ENCODE measurements around the gene CDK2AP2.

Gene CDK2AP2

GRCh38 chr11:67504005-67504949 is 3.7 kb downstream of the CDK2AP2 start:
- no peak for DNase-seq (ENCODE audit: low read depth in 2 of 3, low spot score in 2 of 3)

- no peak for DNase-seq (ENCODE audit: low read depth in 2 of 3, low spot score in 2 of 3)
These were observed 4.6 kb downstream of the CDK2AP2 start for GRCh38 chr11:67503119-67504004.

- DNase-seq (ENCODE audit: low read depth in 2 of 3, low spot score in 2 of 3) = no peak
These were observed 5.5 kb downstream of the CDK2AP2 start for GRCh38 chr11:67502328-67502979.

- no peak for DNase-seq (ENCODE audit: low read depth in 2 of 3, low spot score in 2 of 3)
These were observed 6.1 kb downstream of the CDK2AP2 start for GRCh38 chr11:67501854-67502253.

- DNase-seq (ENCODE audit: low read depth in 2 of 3, low spot score in 2 of 3) = no peak
These were observed 6.9 kb downstream of the CDK2AP2 start for GRCh38 chr11:67500831-67501715.

- no peak for DNase-seq (ENCODE audit: low read depth in 2 of 3, low spot score in 2 of 3)
These were observed 7.5 kb downstream of the CDK2AP2 start for GRCh38 chr11:67500484-67500821.

GRCh38 chr11:67499808-67500483 is 8.0 kb downstream of the CDK2AP2 start:
- no peak for DNase-seq (ENCODE audit: low read depth in 2 of 3, low spot score in 2 of 3)

GRCh38 chr11:67498544-67498972 is 9.4 kb downstream of the CDK2AP2 start:
- DNase-seq (ENCODE audit: low read depth in 2 of 3, low spot score in 2 of 3) = no peak

GRCh38 chr11:67497656-67498291 is 10.2 kb downstream of the CDK2AP2 start:
- no peak for DNase-seq (ENCODE audit: low read depth in 2 of 3, low spot score in 2 of 3)

GRCh38 chr11:67496113-67496512 is 11.8 kb downstream of the CDK2AP2 start:
- no peak for DNase-seq (ENCODE audit: low read depth in 2 of 3, low spot score in 2 of 3)

- DNase-seq (ENCODE audit: low read depth in 2 of 3, low spot score in 2 of 3) = no peak
These were observed 12.5 kb downstream of the CDK2AP2 start for GRCh38 chr11:67495234-67496005.

- no peak for DNase-seq (ENCODE audit: low read depth in 2 of 3, low spot score in 2 of 3)
These were observed 13.4 kb downstream of the CDK2AP2 start for GRCh38 chr11:67494371-67495233.

GRCh38 chr11:67493548-67494370 is 14.2 kb downstream of the CDK2AP2 start:
- DNase-seq (ENCODE audit: low read depth in 2 of 3, low spot score in 2 of 3) = no peak

GRCh38 chr11:67492801-67493547 is 15.0 kb downstream of the CDK2AP2 start:
- DNase-seq (ENCODE audit: low read depth in 2 of 3, low spot score in 2 of 3) = no peak

GRCh38 chr11:67492069-67492727 is 15.8 kb downstream of the CDK2AP2 start:
- DNase-seq (ENCODE audit: low read depth in 2 of 3, low spot score in 2 of 3) = no peak

Data from activated CD8-positive, alpha-beta memory T cell treated with anti-CD3 and anti-CD28 coated beads for 48 hours (primary cell).